Lower leg skin (tissue), 4 donors: ENCODE measurements around the gene MOCS1. TPM values are rescaled to one million over a fixed set of nuclear protein-coding genes. Genes with fewer than 3 reads are reported as not detected.

Experiments used
- DNase-seq, 2 donors: peaks; one replicate each; pipeline ENCODE4 v3.0.0-alpha.2; 2019; ENCODE audit warnings: low spot score in 2 of 2
- H3K4me3 ChIP-seq: fragments of 200-600 bp; sonication (generic); 2 replicates; pipeline ENCODE4 v1.5.1; 2017; ENCODE audit warnings: mild to moderate bottlenecking, low read depth; ENCODE audit not compliant: poor library complexity, severe bottlenecking
- POLR2A ChIP-seq, 2 donors: fragments of 450-650 bp; IDR thresholded peaks; one replicate each; pipeline ENCODE4 v1.6.1; 2016 to 2017; ENCODE audit warnings: antibody characterized with exemption in 2 of 2, mild to moderate bottlenecking in 1 of 2, moderate library complexity in 1 of 2
- WGBS, 2 donors: methylation state at CpG; one replicate each; pipeline ENCODE4 v1.1.5; 2018; 5-methylcytosine and 5-hydroxymethylcytosine counted together
- intact Hi-C: fragments of 100-400 bp; cut with DNase I; formaldehyde crosslinking; loops from one replicate; pipeline ENCODE4 v1.15.0; 2023; ENCODE audit warnings: low total_unique reads
- total RNA-seq, 4 donors: library from RNA; depleted of rRNA; stranded (reverse); fragments of >200 nt; gene quantifications; one replicate each; pipeline ENCODE4 v1.1.0, GENCODE V29; 2016
- TF ChIP-seq, protein P1 (sequence below), 3 donors: fragments of 450-650 bp; IDR thresholded peaks; one replicate each; pipeline ENCODE4 v1.5.1; 2016; ENCODE audit warnings: antibody characterized with exemption in 3 of 3, mild to moderate bottlenecking in 3 of 3, moderate library complexity in 2 of 3

Gene MOCS1
- total RNA-seq, 4 donors from 2014 or later = 4.8 to 18.7 (median 10.5) TPM

DNA sequence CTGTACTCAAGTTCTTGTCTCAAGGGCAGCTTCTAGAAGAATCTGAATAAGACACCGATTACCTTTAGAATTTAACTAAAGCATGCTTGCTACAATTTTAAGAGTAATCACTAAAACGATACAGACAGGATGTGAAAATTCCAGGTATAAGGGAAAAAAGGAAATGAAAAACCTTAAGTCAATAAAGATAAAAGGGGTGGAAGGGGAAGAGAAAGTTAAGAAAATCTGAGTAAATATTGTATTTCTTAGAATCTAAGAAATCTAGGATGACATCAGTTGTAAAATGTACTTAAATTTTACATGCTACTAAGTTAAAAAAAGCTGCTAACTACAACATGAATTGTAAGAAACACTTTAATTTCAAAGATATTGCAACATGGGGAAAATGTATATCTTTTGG is 30.3 kb upstream of the MOCS1 start:
- H3K4me3 ChIP-seq = no peak overlapping the region
- 77 to 78% methylated on average over 2 of the region's 2 CpGs for WGBS, 2 donors
- intact Hi-C loops = no loop called here
- DNase-seq = no peak
- TF ChIP-seq POLR2A (IDR thresholded peaks at IDR 0.05) = no peak
- TF ChIP-seq, protein P1, sequence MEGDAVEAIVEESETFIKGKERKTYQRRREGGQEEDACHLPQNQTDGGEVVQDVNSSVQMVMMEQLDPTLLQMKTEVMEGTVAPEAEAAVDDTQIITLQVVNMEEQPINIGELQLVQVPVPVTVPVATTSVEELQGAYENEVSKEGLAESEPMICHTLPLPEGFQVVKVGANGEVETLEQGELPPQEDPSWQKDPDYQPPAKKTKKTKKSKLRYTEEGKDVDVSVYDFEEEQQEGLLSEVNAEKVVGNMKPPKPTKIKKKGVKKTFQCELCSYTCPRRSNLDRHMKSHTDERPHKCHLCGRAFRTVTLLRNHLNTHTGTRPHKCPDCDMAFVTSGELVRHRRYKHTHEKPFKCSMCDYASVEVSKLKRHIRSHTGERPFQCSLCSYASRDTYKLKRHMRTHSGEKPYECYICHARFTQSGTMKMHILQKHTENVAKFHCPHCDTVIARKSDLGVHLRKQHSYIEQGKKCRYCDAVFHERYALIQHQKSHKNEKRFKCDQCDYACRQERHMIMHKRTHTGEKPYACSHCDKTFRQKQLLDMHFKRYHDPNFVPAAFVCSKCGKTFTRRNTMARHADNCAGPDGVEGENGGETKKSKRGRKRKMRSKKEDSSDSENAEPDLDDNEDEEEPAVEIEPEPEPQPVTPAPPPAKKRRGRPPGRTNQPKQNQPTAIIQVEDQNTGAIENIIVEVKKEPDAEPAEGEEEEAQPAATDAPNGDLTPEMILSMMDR (IDR thresholded peaks at IDR 0.05) = no peak

DNA sequence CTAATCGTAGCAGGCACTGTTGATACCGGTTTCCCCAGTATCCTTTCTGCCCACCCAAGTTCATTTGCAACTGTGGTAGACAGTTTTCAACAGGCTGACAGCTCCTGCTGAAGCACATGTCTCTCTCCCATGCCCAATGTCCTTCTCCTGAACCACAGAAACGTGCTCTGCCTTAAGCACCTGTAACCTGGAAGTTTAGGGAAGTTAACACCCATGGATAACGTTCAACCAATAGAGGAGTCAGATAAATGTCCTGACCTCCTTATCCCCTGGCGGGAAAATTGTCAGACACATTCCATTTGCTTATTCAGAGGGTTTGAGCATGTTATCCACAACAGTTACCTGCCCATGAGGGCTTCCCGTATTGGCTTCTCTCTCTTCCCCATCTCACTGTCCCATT is 29.8 kb upstream of the MOCS1 start:
- H3K4me3 ChIP-seq = no peak overlapping the region
- no peak for DNase-seq
- TF ChIP-seq, protein P1 (IDR thresholded peaks at IDR 0.05) = no peak
- TF ChIP-seq POLR2A (IDR thresholded peaks at IDR 0.05) = no peak
- WGBS, 2 donors = 61 to 62% methylated on average over 6 of the region's 6 CpGs
- intact Hi-C loops = no loop called here

DNA sequence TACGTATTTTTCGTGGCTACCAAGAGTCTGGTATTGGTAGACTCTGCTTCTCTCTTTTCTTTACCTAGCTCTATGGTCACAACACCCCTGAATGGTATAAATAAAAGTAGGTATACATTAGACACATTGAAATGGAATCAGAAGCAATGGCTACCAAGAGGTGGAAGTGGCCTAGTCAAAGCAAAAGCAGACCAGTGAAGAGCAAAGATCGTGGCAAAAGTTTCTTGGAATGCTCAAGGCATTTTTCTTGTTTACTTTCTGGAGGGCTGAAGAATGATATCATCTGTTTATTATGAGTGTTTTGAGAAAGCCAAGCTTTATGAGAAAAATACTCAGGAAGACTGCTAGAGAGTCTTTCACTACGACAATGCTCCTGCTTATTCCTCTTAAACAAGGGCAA is 28.6 kb upstream of the MOCS1 start:
- intact Hi-C loops = no loop called here
- no peak for DNase-seq
- no peak for TF ChIP-seq POLR2A (IDR thresholded peaks at IDR 0.05)
- TF ChIP-seq, protein P1 (IDR thresholded peaks at IDR 0.05) = no peak
- no peak overlapping the region for H3K4me3 ChIP-seq
- 62 to 66% methylated on average over 4 of the region's 4 CpGs for WGBS, 2 donors

DNA sequence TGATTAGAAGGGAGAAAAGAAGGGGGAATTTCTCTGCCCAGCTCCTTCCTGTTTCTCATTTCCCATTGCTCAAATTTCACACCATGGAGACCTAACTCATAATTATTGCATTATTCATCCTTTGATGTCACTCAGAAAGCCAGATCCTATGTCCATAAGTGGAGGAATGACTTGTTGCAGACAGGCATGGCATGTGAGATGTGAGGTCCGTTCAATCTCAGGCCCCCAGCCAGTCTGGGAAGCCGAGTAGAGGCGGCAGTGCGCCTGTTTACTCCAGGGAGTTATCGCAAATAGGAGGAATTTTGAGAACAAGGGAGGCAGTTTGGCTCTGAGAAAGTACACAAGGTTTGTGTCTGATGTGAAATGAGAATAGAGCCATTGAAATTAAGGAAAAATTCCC is 26.9 kb upstream of the MOCS1 start:
- WGBS, 2 donors = 31 to 59% methylated on average over 5 of the region's 5 CpGs
- TF ChIP-seq, protein P1 (IDR thresholded peaks at IDR 0.05) = no peak
- TF ChIP-seq POLR2A (IDR thresholded peaks at IDR 0.05) = no peak
- no peak for DNase-seq
- no peak overlapping the region for H3K4me3 ChIP-seq
- intact Hi-C loops = no loop called here

DNA sequence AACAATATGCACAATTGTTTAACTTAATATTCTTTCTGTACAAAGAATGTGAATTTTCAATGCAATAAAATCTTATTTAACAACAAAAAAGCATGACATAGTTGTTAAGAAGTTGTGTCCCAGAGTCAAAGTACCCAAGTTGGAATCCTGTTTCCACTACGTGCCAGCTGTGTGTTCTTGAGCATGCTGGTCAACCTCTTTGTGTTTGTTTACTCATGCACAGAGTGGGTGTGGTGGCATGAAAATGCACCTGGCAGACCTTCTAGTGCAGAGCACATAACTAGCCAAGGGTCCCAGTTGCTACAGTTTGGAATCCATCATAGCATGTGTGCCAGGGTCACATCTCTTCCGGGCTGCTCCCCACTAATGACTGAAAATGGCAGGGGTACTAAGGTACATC is 24.7 kb upstream of the MOCS1 start:
- intact Hi-C loops = no loop called here

DNA sequence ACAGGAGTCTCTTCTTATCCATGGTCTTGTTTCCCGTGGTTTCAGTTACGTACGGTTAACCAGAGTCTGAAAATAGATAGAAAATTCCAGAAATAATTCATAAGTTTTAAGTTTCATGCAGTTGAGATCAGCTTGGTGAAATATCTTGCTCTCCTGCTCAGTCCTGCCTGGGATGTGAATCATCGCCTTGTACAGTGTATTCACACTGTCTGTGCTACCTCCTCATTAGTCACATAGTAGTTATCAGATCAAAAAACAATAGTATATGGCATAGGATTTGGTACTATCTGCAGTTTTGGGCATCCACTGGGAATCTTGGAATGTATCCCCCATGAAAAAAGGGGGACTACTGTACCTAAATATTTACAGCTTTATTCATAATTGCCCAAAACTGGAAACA is 22.7 kb upstream of the MOCS1 start:
- no peak for DNase-seq

More for the DNA sequence above, 24.7 kb upstream of the MOCS1 start:
- TF ChIP-seq, protein P1 (IDR thresholded peaks at IDR 0.05) = no peak
- TF ChIP-seq POLR2A (IDR thresholded peaks at IDR 0.05) = no peak
- H3K4me3 ChIP-seq = no peak overlapping the region
- DNase-seq = no peak
- WGBS, 2 donors = 93 to 94% methylated on average over 2 of the region's 2 CpGs

More for the DNA sequence above, 22.7 kb upstream of the MOCS1 start:
- intact Hi-C loops = no loop called here
- no peak for TF ChIP-seq POLR2A (IDR thresholded peaks at IDR 0.05)
- TF ChIP-seq, protein P1 (IDR thresholded peaks at IDR 0.05) = no peak
- 83 to 89% methylated on average over 4 of the region's 4 CpGs for WGBS, 2 donors
- no peak overlapping the region for H3K4me3 ChIP-seq
